ENCODE results near the gene MYL5.
"Not testable (repeated sequence)": the region's sequence is repeated elsewhere in the genome, so short reads cannot be mapped to it uniquely, and the experiment has no call there.

The MYL5 gene

DNA sequence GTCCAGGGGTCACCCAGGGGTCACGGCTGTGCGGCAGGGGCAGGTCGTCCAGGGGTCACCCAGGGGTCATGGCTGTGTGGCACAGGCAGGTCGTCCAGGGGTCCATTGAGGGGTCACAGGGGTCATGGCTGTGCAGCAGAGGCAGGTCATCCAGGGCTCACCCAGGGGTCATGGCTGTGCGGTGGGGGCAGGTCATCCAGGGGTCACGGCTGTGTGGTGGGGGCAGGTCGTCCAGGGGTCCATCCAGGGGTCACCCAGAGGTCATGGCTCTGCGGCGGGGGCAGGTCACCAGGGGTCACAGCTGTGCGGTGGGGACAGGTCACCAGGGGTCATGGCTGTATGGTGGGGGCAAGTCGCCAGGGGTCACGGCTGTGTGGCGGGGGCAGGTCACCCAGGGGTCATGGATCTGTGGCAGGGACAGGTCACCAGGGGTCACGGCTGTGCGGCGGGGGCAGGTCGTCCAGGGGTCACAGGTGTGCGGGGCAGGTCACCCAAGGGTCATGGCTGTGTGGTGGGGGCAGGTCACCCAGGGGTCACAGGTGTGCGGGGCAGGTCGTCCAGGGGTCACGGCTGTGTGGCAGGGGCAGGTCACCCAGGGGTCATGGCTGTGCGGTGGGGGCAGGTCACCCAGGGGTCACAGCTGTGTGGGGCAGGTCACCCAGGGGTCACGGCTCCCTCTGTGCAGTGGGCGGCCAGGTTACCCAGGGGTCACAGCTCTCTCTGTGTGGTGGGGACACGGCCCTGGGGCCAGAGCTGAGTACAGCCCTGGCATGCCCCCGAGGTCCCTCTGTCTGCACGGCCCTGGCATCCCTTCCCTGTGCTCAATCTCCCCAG is 16.3 kb upstream of the MYL5 start:
- DNase-seq (ENCODE audit: low read depth): no peak

DNA sequence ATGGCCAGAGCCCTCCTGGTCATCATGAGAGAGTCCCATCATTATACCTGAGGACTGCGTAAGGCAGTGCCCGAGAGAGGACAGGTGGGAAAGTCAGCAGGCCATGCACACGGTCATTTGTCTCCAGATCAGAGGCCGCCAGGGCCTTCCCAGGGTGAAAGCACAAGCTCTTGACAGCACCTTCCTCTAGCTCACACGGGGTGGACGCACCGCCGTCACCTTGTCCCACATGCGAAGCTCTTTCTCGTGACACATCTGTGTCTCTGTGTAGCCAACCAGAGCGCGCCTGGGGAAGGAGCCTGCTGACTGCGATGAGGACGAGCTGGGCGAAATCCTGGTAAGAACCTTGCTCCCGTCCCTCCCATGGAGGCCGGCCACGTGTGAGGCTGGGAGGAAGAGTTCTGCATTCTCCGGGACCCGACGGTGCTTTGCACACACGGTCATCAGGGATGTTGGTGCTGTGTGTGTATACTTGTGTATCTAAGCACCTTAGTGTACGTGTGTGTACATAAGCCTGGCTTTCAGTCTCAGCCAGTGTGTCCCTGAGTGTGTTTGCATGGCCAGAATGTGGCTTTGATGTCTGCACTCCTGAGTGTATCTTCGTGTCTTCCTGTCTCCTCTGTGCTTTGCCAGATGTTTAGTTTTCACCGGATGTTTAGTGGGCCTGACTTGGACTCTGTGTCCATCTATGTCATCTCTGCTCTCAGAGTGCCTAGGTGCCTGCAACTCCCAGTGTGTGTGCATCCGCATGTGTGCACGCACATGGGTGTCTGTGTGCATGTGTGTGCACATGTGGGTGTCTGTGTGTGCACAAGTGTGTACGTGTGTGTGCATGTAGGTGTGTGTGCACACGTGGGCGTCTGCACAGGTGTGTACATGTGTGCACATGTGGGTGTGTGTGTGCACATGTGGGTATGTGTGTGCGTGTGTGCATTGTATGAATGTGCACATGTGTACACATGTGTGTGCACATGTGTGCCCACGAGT is 15.4 kb upstream of the MYL5 start:
- DNase-seq (ENCODE audit: low read depth): no peak

DNA sequence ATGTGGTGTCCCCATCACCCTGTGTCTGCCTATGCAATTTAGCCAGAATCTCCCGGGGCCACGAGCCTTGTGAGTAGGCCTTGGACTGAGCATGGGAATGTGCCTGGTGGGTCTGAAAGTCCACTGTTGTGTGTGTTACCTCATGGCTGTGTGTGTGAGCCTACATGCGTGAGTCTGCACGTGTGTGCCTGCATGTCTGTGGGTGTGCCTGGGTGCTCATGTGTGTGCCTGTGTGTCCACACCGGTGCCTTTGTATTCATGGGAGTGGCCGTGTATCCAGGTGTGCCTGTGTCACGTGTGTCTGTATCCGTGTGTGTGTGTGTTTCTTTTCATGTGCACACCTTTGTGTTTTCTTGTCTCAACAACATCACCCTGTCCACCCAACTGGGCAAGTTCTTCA is 14.5 kb upstream of the MYL5 start:
- DNase-seq (ENCODE audit: low read depth): no peak

DNA sequence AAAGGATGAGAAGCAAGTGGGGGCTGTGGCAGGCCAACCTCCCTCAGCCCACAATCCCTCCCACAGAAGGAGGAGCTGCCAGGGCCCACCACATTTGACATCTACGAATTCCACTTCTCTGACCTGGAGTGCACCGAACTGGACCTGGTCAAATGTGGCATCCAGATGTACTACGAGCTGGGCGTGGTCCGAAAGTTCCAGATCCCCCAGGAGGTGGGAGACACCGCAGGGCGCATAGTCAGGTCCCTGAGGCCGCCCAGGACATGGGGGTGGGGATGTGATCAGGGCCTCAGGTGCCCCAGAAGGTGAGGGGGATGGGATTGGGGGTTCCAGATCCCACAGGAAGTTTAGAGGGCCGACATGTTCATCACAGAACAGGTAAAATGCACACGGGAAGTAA is 13.9 kb upstream of the MYL5 start:
- DNase-seq (ENCODE audit: low read depth): no peak

DNA sequence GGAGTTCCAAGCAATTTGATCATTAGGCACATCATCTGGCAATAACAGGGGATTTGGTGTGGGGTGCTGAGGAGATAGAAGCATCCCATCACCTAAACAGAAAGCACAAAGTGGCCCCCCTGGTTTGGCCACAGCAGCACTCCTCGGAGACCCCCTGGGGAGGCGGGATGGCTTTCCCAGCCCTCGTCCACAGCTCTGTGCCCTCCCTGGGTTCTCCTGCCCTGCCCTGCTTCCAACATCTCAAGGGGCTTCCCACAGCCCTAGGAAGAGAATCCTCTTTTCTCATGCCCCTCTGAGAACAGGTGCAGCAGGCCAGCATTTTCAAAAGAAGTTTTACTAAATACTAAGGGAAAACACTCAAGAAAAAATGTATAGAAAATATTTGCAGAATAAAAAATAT is 13.1 kb upstream of the MYL5 start:
- DNase-seq (ENCODE audit: low read depth): no peak

DNA sequence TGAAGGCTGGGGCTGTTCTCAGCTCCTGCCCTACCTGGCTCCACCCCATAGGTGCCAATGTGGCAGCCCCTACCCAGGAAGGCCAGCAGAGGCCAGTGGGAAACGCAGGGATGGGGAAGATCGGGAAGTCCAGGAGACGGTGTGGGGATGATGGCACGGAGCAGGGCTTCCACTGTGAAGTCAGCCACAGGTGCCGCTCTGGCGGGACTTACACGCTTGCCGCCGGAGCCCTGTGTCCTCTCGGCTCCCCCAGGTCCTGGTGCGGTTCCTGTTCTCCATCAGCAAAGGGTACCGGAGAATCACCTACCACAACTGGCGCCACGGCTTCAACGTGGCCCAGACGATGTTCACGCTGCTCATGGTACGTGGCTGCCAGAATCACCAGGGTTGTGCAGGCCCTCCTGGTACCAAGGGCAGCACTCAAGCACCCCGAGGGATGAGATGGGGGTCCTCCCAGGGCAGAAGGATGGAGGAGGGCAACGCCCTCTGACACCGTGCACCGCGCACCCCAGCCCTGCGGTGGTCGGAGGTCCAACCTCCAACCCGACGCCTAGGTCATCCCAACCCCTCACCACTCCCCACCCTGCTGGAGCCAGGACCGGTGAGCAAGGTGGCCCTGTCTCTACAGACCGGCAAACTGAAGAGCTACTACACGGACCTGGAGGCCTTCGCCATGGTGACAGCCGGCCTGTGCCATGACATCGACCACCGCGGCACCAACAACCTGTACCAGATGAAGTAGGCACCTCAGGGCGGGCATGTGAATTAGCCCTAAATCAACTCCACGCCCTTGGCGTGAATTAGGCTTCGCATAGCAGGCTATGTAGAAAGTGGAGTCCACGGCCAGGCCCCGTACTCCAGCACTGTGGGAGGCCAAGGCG is 12.2 kb upstream of the MYL5 start:
- DNase-seq (ENCODE audit: low read depth): no peak

- DNase-seq (ENCODE audit: low read depth): no peak
Measured at GRCh38 chr4:663046-663437, 11.3 kb upstream of the MYL5 start.

DNA sequence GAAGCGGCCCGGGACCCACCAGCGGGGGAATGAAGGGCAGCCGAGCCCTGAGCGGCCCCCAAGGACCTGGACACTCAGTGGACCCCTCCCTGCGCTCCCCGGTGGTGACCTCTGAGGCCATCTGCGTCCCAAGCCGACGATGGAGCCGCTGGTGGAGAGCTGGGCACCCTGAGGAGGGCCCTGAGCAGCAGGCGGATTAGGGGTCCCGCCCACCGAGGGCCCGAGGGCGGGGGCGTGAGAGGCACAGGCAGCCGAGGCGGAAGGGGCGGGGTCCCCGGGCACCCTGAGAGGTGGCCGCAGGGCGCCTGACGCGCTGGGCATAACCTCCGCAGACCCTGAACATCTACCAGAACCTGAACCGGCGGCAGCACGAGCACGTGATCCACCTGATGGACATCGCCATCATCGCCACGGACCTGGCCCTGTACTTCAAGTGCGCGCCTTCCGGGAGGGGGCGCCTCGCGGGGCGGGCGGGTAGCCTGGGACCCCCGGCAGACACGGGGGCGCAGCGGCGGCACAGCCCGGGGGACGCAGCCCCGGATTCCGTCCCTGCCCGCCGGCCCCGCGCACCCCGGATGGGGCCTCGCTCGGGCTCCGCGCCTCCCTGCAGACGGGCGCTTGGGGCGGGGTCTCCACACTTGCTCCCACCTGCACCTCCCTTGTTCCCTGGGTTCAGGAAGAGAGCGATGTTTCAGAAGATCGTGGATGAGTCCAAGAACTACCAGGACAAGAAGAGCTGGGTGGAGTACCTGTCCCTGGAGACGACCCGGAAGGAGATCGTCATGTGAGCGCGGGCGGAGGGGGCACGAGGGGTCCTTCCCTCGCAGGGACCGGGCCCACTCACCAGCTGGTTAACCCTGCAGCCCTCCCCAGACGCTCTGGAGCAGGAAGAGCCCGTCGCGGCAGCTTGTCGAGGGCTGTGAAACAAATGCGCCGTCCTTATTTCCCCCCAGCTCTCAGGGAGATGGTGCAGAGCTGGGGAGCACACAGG is 10.6 kb upstream of the MYL5 start:
- no peak for DNase-seq (ENCODE audit: low read depth)

- DNase-seq (ENCODE audit: low read depth): no peak
Measured at GRCh38 chr4:664713-665231, 9.6 kb upstream of the MYL5 start.

GRCh38 chr4:665381-665750 is 9.0 kb upstream of the MYL5 start:
- DNase-seq (ENCODE audit: low read depth): no peak

- DNase-seq (ENCODE audit: low read depth): no peak
Measured at GRCh38 chr4:665751-666435, 8.4 kb upstream of the MYL5 start.

GRCh38 chr4:666436-666810 is 7.9 kb upstream of the MYL5 start:
- no peak for DNase-seq (ENCODE audit: low read depth)

- no peak for DNase-seq (ENCODE audit: low read depth)
Measured at GRCh38 chr4:666822-667544, 7.4 kb upstream of the MYL5 start.

GRCh38 chr4:667545-667925 is 6.8 kb upstream of the MYL5 start:
- DNase-seq (ENCODE audit: low read depth): no peak

GRCh38 chr4:668219-668618 is 6.1 kb upstream of the MYL5 start:
- DNase-seq (ENCODE audit: low read depth): not testable (repeated sequence)

GRCh38 chr4:669806-670559 is 4.4 kb upstream of the MYL5 start:
- not testable (repeated sequence) for DNase-seq (ENCODE audit: low read depth)

DNA sequence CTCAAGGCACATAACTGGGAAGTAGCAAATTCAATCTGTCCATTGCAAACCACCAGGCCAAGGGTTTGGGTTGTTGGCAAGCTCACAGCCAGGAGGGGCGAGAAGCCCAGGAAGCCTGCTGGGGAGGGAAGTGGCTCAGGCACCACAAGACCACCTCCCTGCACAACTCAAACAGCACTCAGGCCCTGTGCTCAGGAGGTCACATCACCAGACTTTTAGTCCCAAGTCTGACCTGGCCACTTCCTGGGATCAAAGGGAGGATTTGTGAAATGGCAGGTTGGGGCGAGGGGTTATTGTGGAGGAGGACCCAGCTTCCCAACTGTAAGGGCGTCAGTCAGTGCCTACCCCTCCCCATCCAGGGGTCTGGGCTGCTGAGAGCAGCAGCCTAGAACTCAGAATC is 2.6 kb upstream of the MYL5 start:
- DNase-seq (ENCODE audit: low read depth): no peak

DNA sequence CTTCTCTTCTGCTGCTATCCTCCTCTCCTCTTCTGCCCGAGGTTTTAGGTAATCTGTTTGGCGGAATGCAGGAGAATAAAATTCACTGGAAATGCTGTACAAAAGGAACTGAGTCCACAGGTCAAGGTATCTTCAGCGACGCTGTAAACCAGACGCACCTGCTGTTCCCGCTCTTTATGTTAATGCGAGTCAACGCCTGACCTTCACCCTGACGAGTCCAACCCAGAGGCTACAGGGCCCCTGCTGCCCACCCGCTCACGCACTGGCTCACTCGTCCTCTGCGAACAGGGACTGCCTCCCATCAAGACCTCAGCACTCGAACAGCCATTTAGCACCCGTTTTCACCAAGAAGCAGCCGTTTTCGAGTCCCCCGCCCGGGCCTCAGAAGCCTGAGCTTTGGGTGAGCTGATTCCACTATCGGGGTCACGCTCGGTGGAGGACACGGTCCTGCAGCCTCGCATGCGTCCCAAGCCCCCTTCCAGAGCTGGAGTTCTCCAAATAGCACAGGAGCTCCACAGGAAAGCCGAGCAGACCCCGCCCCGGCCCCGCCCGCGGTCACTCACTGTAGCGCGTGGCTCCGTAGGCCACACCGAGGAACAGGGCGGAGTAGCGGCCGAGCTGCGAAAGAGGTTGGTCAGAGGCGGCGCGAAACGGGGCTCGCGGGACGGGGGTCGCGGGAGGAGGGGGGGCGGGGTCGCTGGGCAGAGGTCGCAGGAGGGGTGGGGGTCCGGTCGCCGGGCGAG is 822 bp upstream of the MYL5 start:
- DNase-seq (ENCODE audit: low read depth): no peak
